GM10847 (cell line): ENCODE results near the gene USP14.

Experiments used
- POLR2A ChIP-seq: IDR thresholded peaks from 2 replicates; pipeline ENCODE4 v1.6.1; 2011; ENCODE audit not compliant: insufficient read length; ENCODE audit errors: extremely low read depth

Gene USP14

GRCh38 chr18:183769-184168 is 25.4 kb downstream of the USP14 start:
- no peak for TF ChIP-seq POLR2A

GRCh38 chr18:189254-189653 is 30.9 kb downstream of the USP14 start:
- TF ChIP-seq POLR2A: no peak

DNA sequence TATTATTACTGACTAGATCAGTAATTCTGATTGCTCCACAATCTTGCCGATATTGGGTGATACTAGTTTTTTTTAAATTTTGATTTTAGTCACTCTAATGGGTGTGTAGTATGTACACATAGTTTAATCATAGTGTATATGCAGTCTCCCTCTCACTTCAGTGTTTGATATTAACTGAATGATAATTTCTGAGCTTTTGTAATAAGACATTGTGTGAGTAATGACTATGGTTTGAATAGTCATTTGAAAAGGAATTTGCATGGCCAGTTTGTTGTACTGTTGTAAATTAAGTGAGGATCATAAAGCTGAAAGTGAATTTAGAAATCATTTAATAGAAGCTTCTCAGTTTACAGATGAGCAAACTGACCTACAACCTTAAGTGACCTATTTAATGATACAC is 33.4 kb downstream of the USP14 start:
- TF ChIP-seq POLR2A: no peak

GRCh38 chr18:192801-193200 is 34.4 kb downstream of the USP14 start:
- TF ChIP-seq POLR2A: no peak

- no peak for TF ChIP-seq POLR2A
Measured at GRCh38 chr18:195651-196050, 37.3 kb downstream of the USP14 start.

- no peak for TF ChIP-seq POLR2A
Measured at GRCh38 chr18:199214-199613, 40.9 kb downstream of the USP14 start.

DNA sequence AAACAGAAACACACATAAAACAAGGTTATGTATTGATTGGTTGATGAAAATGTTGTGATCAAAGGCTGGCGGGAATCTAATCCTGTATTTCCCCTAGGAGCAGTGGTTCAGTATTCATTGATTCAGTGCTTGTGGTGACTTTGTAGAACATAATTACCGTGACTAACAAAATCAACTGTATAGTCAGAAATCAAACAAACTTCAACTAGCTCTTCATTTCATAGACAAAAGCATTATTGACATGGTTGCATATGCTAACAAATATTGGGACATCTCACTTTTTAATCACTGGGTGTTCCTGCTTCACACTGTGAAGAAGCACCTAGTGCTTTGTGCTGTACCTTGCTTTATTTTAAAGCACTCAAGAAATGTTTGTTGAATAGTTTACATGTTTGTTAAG is 41.4 kb downstream of the USP14 start:
- TF ChIP-seq POLR2A: no peak

GRCh38 chr18:210075-210474 is 51.7 kb downstream of the USP14 start:
- TF ChIP-seq POLR2A: no peak

DNA sequence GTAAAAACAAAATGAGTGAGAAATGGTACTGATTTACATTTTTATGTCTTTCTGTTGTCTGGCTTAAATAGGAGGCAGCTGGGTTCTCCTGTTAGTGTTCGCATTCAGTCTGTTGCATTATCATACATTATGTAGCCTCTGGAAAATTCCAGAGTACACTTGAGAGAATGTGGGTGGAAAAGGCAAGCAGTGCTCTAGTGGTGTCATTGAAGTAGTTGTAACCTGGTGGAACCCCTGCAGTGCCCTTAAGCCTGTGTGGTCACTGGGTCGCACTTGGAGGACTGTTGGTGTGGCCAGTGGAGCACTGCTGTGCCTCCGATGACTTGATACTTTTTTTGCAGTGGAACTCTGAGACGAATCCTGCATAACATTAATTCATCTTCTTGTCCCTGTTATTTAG is 52.4 kb downstream of the USP14 start:
- no peak for TF ChIP-seq POLR2A

DNA sequence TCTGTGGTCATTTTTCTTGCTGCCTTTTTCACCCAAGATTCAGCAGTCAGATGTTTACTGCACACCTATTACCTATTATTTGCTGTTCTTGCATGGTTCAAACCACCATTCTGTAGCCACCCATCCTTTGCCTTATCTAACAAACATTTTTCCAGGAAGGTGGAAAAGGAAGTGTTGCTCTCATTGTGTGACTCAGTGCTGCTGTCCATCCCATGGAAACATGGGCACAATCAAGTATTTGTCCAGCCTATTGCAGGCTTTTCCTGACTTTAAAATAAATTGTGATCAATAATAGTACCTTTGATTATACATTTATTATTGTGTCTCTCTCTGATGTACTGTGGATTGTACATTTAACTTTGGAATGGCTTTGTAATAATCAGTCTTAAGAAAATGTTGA is 53.2 kb downstream of the USP14 start:
- TF ChIP-seq POLR2A: no peak

- TF ChIP-seq POLR2A: no peak
Measured at GRCh38 chr18:212780-213179, 54.4 kb downstream of the USP14 start.

- no peak for TF ChIP-seq POLR2A
Measured at GRCh38 chr18:213505-213904, 55.1 kb downstream of the USP14 start.

DNA sequence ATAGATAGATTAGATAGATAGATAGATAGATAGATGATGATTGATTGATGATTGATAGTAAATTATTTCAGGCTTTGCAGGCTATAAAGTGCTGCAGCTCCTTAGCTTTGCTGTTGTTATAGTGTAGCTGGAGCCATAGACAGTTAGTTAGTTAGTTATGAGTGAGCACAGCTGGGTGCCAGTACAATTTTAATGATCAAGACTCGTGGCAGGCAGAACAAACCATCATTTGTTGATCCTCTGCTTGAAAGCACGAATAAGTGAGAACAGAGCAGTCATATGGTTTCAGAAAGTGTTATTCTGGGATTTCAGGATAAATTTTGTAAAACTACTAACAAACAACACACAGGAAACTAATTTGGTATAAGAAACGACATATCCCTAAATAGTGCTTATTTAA is 55.6 kb downstream of the USP14 start:
- no peak for TF ChIP-seq POLR2A

DNA sequence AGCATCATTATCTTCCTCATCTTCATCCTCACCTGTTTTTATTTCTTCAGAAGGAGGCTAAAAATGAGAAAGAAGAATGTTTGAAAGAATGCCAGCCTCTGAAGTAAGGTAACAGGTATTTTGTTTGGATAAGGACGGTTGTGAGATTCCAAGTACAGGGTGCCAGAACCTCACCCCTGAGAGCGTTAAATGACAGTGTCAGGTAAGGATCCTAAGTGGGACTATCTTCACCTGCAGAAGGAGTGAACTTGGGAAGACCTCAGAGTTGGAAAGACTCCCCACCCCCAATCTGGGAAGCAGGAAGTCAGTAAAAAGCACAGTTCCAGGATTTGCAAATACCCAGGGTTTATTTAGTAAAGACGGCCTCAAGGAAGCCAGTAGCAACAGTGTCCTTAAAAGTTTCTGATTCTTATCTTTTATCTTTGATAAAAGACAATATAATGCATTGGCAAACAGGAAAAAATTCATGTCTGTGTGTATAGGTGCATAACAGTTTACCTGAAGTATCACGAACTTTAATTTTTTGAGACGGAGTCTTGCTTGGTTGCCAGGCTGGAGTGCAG is 57.2 kb downstream of the USP14 start:
- TF ChIP-seq POLR2A: no peak

- TF ChIP-seq POLR2A: no peak
Measured at GRCh38 chr18:217532-218336, 59.4 kb downstream of the USP14 start.

DNA sequence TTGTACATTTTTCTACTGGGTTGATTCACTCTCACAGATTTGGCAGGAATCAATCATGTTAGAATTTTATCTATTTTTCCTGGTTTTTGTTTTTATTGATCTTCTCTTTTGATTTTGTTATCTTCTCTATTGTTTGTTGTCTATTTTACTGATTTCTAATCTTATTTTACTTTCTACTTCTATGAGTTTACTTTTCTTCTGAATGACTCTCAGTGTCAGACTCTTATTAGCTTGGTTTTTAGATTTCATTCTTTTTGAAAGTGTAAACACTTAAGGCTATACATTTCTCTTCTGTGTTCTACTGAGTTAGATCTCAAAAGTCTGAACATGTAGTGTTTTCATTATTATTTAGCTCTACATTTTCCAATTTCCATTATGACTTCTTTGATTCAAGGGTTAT is 62.4 kb downstream of the USP14 start:
- no peak for TF ChIP-seq POLR2A

- TF ChIP-seq POLR2A: no peak
Measured at GRCh38 chr18:225745-226144, 67.4 kb downstream of the USP14 start.
